ENCODE measurements around the gene CCDC171. TPM values are rescaled to one million over a fixed set of nuclear protein-coding genes. Genes with fewer than 3 reads are reported as not detected.

Gene CCDC171
- total RNA-seq, 1 donor from 2014 or later, result 5.4 TPM

- Mint-ChIP-seq H3K36me3 (ENCODE audit: unreplicated experiment) (no peaks in the 10 kb centered on the region), H3K4me1 (ENCODE audit: unreplicated experiment) (peaks cover 5% of the 10 kb centered on the region), H3K27ac (ENCODE audit: unreplicated experiment) (no peak overlapping the region), H3K4me3 (ENCODE audit: unreplicated experiment) (no peak overlapping the region), H3K27me3 (ENCODE audit: unreplicated experiment) (no peaks in the 10 kb centered on the region), H3K9me3 (ENCODE audit: unreplicated experiment) (no peaks in the 10 kb centered on the region)
- DNase-seq (ENCODE audit: extremely low spot score, unreplicated experiment), result no peak
- no peak for TF ChIP-seq CTCF (IDR thresholded peaks at IDR 0.05)
These were observed 64.9 kb downstream of the CCDC171 start for GRCh38 chr9:15617782-15618181.

- Mint-ChIP-seq H3K9me3 (ENCODE audit: unreplicated experiment) (no peaks in the 10 kb centered on the region), H3K27me3 (ENCODE audit: unreplicated experiment) (no peaks in the 10 kb centered on the region), H3K4me3 (ENCODE audit: unreplicated experiment) (no peak overlapping the region), H3K36me3 (ENCODE audit: unreplicated experiment) (no peaks in the 10 kb centered on the region), H3K4me1 (ENCODE audit: unreplicated experiment) (peaks cover 5% of the 10 kb centered on the region), H3K27ac (ENCODE audit: unreplicated experiment) (no peak overlapping the region)
- no peak for DNase-seq (ENCODE audit: extremely low spot score, unreplicated experiment)
- TF ChIP-seq CTCF (IDR thresholded peaks at IDR 0.05), result no peak
These were observed 65.9 kb downstream of the CCDC171 start for GRCh38 chr9:15618540-15619331.

GRCh38 chr9:15622318-15622971 is 69.6 kb downstream of the CCDC171 start:
- TF ChIP-seq CTCF (IDR thresholded peaks at IDR 0.05), result peak; percentile 61
- H3K4me1 Mint-ChIP-seq (ENCODE audit: unreplicated experiment), result peaks cover 5% of the 10 kb centered on the region
- no peak for DNase-seq (ENCODE audit: extremely low spot score, unreplicated experiment)
- no peak overlapping the region for H3K4me3 Mint-ChIP-seq (ENCODE audit: unreplicated experiment)
- peaks cover 4% of the 10 kb centered on the region for H3K36me3 Mint-ChIP-seq (ENCODE audit: unreplicated experiment)
- H3K27ac Mint-ChIP-seq (ENCODE audit: unreplicated experiment), result no peak overlapping the region
- no peaks in the 10 kb centered on the region for H3K27me3 Mint-ChIP-seq (ENCODE audit: unreplicated experiment)
- H3K9me3 Mint-ChIP-seq (ENCODE audit: unreplicated experiment), result no peaks in the 10 kb centered on the region

GRCh38 chr9:15635752-15636151 is 82.9 kb downstream of the CCDC171 start:
- no peak for DNase-seq (ENCODE audit: extremely low spot score, unreplicated experiment)
- no peaks in the 10 kb centered on the region for H3K9me3 Mint-ChIP-seq (ENCODE audit: unreplicated experiment)
- no peaks in the 10 kb centered on the region for H3K4me1 Mint-ChIP-seq (ENCODE audit: unreplicated experiment)
- TF ChIP-seq CTCF (IDR thresholded peaks at IDR 0.05), result no peak
- H3K4me3 Mint-ChIP-seq (ENCODE audit: unreplicated experiment), result no peak overlapping the region
- H3K36me3 Mint-ChIP-seq (ENCODE audit: unreplicated experiment), result no peaks in the 10 kb centered on the region
- H3K27ac Mint-ChIP-seq (ENCODE audit: unreplicated experiment), result no peak overlapping the region
- no peaks in the 10 kb centered on the region for H3K27me3 Mint-ChIP-seq (ENCODE audit: unreplicated experiment)

- Mint-ChIP-seq H3K4me1 (ENCODE audit: unreplicated experiment) (no peaks in the 10 kb centered on the region), H3K9me3 (ENCODE audit: unreplicated experiment) (no peaks in the 10 kb centered on the region), H3K4me3 (ENCODE audit: unreplicated experiment) (no peak overlapping the region), H3K27ac (ENCODE audit: unreplicated experiment) (no peak overlapping the region), H3K36me3 (ENCODE audit: unreplicated experiment) (peaks cover 2% of the 10 kb centered on the region), H3K27me3 (ENCODE audit: unreplicated experiment) (no peaks in the 10 kb centered on the region)
- DNase-seq (ENCODE audit: extremely low spot score, unreplicated experiment), result no peak
- TF ChIP-seq CTCF (IDR thresholded peaks at IDR 0.05), result no peak
These were observed 87.3 kb downstream of the CCDC171 start for GRCh38 chr9:15640121-15640520.

Data from osteocyte (in vitro differentiated cells).